PC-9 (cell line): ENCODE data around the gene CRADD.

Experiments used
- CTCF ChIP-seq: fragments of 200-600 bp; sonication (generic); conservative IDR thresholded peaks from 2 replicates; pipeline ENCODE4 v1.6.1; 2017; ENCODE audit warnings: mixed run types, antibody characterized with exemption, mild to moderate bottlenecking, moderate library complexity
- EZH2 ChIP-seq: fragments of 200-600 bp; sonication (generic); IDR thresholded peaks from 2 replicates; pipeline ENCODE4 v1.8.0; 2017; ENCODE audit warnings: antibody characterized with exemption, low read depth

GRCh38 chr12:93938931-93939330, 261.8 kb downstream of the CRADD start:
- TF ChIP-seq EZH2: no peak
- no peak for TF ChIP-seq CTCF
